Measurements from ENCODE around the gene AGAP1.

GRCh38 chr2:235543128-235543750 is 49.4 kb downstream of the AGAP1 start:
- TF ChIP-seq, protein P1, sequence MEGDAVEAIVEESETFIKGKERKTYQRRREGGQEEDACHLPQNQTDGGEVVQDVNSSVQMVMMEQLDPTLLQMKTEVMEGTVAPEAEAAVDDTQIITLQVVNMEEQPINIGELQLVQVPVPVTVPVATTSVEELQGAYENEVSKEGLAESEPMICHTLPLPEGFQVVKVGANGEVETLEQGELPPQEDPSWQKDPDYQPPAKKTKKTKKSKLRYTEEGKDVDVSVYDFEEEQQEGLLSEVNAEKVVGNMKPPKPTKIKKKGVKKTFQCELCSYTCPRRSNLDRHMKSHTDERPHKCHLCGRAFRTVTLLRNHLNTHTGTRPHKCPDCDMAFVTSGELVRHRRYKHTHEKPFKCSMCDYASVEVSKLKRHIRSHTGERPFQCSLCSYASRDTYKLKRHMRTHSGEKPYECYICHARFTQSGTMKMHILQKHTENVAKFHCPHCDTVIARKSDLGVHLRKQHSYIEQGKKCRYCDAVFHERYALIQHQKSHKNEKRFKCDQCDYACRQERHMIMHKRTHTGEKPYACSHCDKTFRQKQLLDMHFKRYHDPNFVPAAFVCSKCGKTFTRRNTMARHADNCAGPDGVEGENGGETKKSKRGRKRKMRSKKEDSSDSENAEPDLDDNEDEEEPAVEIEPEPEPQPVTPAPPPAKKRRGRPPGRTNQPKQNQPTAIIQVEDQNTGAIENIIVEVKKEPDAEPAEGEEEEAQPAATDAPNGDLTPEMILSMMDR (IDR thresholded peaks at IDR 0.05): no peak
- TF ChIP-seq POLR2A (IDR thresholded peaks at IDR 0.05): no peak
